Measurements from ENCODE around the gene ZCCHC7. TPM values are rescaled to one million over a fixed set of nuclear protein-coding genes. Genes with fewer than 3 reads are reported as not detected.

The ZCCHC7 gene
- total RNA-seq, 4 donors from 2014 or later: 13.8 to 24.6 (median 18.5) TPM

DNA sequence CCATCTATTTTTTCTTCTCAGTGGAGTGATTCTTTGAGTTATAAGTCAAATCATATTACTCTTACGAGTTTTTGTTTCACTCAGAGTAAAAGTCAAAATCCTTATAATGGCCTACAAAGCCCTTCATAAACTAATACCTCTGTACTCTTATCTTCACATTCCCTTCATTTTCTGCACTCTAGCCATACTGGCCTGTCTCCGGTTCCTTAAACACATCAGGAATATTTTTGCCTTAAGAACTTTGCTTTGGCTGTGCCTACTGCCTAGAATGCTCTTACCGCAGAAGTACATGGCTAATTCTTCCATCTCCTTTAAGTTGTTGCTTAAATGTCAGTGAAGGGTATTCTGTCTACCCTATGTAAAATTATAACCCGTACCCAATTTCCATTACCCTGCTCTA lies 169.3 kb downstream of the ZCCHC7 start:
- TF ChIP-seq, protein P1, sequence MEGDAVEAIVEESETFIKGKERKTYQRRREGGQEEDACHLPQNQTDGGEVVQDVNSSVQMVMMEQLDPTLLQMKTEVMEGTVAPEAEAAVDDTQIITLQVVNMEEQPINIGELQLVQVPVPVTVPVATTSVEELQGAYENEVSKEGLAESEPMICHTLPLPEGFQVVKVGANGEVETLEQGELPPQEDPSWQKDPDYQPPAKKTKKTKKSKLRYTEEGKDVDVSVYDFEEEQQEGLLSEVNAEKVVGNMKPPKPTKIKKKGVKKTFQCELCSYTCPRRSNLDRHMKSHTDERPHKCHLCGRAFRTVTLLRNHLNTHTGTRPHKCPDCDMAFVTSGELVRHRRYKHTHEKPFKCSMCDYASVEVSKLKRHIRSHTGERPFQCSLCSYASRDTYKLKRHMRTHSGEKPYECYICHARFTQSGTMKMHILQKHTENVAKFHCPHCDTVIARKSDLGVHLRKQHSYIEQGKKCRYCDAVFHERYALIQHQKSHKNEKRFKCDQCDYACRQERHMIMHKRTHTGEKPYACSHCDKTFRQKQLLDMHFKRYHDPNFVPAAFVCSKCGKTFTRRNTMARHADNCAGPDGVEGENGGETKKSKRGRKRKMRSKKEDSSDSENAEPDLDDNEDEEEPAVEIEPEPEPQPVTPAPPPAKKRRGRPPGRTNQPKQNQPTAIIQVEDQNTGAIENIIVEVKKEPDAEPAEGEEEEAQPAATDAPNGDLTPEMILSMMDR (IDR thresholded peaks at IDR 0.05; ENCODE audit: low read depth): no peak

DNA sequence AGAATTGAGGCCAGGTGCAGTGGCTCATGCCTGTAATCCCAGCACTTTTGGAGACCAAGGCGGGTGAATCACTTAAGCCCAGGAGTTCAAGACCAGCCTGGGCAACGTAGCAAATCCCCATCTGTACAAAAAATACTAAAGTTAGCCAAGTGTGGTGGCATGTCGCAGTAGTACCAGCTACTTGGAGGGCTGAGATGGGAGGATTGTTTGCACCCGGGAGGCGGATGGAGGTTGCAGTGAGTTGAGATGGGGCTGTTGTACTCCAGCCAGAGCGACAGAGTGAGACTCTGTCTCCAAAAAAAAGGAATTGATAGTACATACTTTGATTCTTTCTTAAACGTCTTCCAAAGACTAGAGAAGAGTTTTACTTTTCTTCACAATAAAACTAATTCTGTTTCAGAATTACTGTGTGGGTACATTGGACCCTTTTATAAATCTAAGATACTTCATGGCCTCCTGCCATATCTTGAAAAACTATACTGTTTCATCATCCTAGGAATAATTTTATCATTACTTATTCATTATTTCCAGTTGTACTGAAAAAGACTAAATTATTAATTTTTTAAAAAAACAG lies 170.1 kb downstream of the ZCCHC7 start:
- TF ChIP-seq, protein P1 (IDR thresholded peaks at IDR 0.05; ENCODE audit: low read depth): no peak

DNA sequence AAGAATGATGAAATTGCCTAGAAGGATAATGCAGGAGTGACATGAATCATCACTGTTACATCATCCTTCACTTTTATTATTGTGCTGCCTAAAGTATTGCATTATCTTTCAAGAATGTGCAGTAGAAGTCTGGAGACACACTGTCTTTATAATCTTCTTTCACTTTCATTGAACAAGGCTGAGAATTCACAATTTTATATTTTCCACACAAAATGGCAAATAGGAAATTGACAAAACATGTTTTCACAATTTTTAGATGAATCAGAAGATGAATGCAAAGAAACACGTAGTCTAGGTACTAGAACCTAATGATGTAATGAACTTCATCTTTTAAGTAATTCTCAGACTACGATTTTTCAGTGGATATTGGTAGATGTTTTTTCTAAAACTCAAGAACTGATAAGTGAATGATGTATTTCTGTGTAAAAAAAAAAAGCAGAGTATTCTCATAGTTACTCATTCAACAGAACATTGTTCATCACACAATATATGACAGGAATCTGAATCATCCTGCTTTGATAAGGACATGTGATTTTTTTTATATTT lies 170.6 kb downstream of the ZCCHC7 start:
- TF ChIP-seq, protein P1 (IDR thresholded peaks at IDR 0.05; ENCODE audit: low read depth): no peak

DNA sequence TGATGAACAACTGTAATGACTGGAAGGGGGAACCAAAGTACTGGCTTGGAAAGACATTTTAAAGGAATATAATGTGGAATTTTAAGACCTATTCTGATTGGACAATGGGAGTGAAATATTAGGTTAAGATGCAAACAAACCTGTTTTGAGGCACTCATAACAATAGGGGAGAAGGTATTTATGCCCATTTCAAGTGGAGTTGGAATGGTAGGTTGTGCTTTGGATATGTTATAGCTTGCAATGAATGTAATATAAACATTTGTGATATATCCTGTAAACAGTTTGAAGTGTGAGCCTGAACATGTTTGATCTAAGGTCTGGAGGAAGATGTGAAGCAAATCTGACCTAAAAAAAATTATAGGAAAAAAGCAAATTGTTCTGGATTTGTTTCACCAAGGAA lies 172.5 kb downstream of the ZCCHC7 start:
- TF ChIP-seq, protein P1 (IDR thresholded peaks at IDR 0.05; ENCODE audit: low read depth): no peak

DNA sequence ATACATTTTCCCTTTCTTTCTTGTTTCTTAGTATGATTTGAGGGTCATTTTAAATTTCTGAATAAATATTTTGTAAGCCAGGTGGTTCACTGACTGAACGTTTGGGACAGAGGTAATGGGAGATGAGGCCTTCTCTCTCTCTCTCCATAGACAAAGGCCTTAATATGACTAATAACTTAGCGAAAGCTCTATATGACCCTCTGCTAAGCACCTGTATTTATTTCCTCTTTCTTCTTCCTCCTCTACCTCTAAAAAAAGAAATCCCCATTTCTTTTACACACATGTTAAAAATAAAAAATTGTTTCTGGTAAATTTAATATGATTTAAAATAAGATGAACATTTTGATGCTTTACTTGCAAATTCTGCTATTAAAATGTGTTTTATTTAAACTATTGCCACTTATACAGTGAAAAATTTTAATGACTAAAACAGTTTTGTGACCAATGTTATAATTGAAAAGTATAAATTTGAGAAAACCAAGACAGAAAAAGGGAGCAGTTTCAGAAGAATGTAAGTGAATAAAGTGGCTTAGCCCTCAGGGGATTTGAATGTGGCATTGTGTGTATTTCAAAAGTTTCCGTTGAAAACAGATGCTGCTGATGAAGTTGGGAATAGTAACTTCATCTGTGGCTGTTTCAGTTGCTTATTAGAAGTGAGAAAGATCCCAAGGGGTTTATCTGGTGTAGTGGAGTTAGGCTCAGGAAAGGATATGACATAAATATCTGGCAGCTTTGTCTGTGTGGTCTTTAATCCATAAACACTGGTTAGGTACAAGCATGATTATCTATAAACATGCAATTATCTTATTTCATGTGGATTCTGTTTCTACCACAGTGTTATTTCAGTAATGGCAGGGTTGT lies 173.5 kb downstream of the ZCCHC7 start:
- TF ChIP-seq, protein P1 (IDR thresholded peaks at IDR 0.05; ENCODE audit: low read depth): no peak

DNA sequence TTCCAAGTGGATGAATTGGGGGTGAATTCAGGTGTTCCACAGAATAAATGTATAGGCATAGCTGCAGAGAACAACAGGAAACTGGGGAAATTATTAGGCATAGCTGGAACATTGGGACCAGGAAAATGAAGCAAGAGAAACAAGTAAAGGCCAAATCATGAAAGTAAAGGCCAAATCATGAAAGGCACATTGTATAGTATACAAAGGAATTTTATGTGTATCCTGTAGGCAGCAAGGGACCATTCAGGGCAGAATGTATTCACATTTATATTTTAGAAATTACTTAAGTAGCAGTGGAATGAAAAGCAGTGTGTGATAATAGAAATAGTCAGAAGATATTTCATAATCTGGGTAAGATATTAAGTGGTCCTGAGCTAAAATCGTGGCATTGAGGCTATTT lies 174.8 kb downstream of the ZCCHC7 start:
- TF ChIP-seq, protein P1 (IDR thresholded peaks at IDR 0.05; ENCODE audit: low read depth): no peak

DNA sequence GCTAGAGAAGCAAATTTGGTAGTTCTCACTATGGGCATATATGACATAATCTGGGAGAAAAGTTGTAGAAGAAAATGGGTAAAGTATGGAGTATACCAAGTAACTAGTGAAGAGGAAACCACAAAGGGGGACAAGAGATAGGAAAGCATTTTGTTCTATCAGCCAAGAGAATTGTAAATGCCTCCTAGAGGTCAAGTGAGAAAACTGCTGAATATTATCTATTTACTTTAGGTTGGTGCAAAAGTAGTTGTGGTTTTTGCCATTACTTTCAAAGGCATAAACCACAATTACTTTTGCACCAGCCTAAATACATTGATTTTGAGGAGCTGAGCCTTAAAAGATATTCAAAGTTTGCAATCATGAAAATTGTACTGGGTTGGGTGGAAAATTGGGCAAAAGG lies 175.4 kb downstream of the ZCCHC7 start:
- TF ChIP-seq, protein P1 (IDR thresholded peaks at IDR 0.05; ENCODE audit: low read depth): no peak

All from subcutaneous adipose tissue (tissue), 4 donors.